HEK293T (cell line): Measurements from ENCODE around the gene CAB39L.

Experiments
- CTCF ChIA-PET: fragments of 350-600 bp; formaldehyde crosslinking; extraction: SDS; loops from one replicate; lab custom pipeline; 2021; ENCODE audit warnings: antibody characterized with exemption, inconsistent platforms; lab: Yijun Ruan, JAX
- POLR2A ChIA-PET: fragments of 350-600 bp; formaldehyde crosslinking; extraction: SDS; loops from one replicate; lab custom pipeline; 2020; ENCODE audit warnings: antibody characterized with exemption, inconsistent platforms; lab: Yijun Ruan, JAX
- DNase-seq: peaks from one replicate; pipeline ENCODE4 v3.0.0; 2012; ENCODE audit warnings: mixed read lengths; ENCODE audit errors: extremely low spot score
- ARNT ChIP-seq: fragments of 450-650 bp; IDR thresholded peaks from 2 replicates; pipeline ENCODE4 v1.6.1; 2017; ENCODE audit warnings: mild to moderate bottlenecking
- BHLHE40 ChIP-seq: fragments of 450-650 bp; IDR thresholded peaks from 2 replicates; pipeline ENCODE4 v1.6.1; 2016; ENCODE audit warnings: mild to moderate bottlenecking, moderate library complexity, borderline replicate concordance
- CTBP1 ChIP-seq: fragments of 450-650 bp; IDR thresholded peaks from 2 replicates; pipeline ENCODE4 v1.6.1; 2016; ENCODE audit warnings: borderline replicate concordance
- ELF4 ChIP-seq: fragments of 450-650 bp; IDR thresholded peaks from 2 replicates; pipeline ENCODE4 v1.6.1; 2017; ENCODE audit warnings: antibody characterized with exemption
- FOXA1 ChIP-seq: fragments of 450-650 bp; IDR thresholded peaks from 2 replicates; pipeline ENCODE4 v1.6.1; 2016; ENCODE audit warnings: mild to moderate bottlenecking
- FOXK2 ChIP-seq: fragments of 450-650 bp; IDR thresholded peaks from 2 replicates; pipeline ENCODE4 v1.6.1; 2016; ENCODE audit warnings: mild to moderate bottlenecking
- FOXM1 ChIP-seq: fragments of 450-650 bp; IDR thresholded peaks from 2 replicates; pipeline ENCODE4 v1.6.1; 2017; ENCODE audit warnings: mild to moderate bottlenecking, borderline replicate concordance
- HDGF ChIP-seq: fragments of 450-650 bp; IDR thresholded peaks from 2 replicates; pipeline ENCODE4 v1.6.1; 2017; ENCODE audit warnings: antibody characterized with exemption, borderline replicate concordance
- L3MBTL2 ChIP-seq: fragments of 450-650 bp; conservative IDR thresholded peaks from 2 replicates; pipeline ENCODE4 v1.6.1; 2016; ENCODE audit warnings: mild to moderate bottlenecking
- LEF1 ChIP-seq: fragments of 450-650 bp; IDR thresholded peaks from 2 replicates; pipeline ENCODE4 v1.6.1; 2017; ENCODE audit warnings: mild to moderate bottlenecking, borderline replicate concordance
- NFRKB ChIP-seq: fragments of 450-650 bp; IDR thresholded peaks from 2 replicates; pipeline ENCODE4 v1.6.1; 2016; ENCODE audit warnings: mild to moderate bottlenecking, moderate library complexity
- PKNOX1 ChIP-seq: fragments of 450-650 bp; IDR thresholded peaks from 2 replicates; pipeline ENCODE4 v1.6.1; 2016
- SP1 ChIP-seq: fragments of 450-650 bp; IDR thresholded peaks from 2 replicates; pipeline ENCODE4 v1.6.1; 2017
- SUZ12 ChIP-seq: fragments of 450-650 bp; IDR thresholded peaks from 2 replicates; pipeline ENCODE4 v1.6.1; 2016; ENCODE audit warnings: mild to moderate bottlenecking
- TARDBP ChIP-seq: fragments of 450-650 bp; IDR thresholded peaks from 2 replicates; pipeline ENCODE4 v1.6.1; 2016
- ZNF384 ChIP-seq: fragments of 450-650 bp; IDR thresholded peaks from 2 replicates; pipeline ENCODE4 v1.6.1; 2016

The CAB39L gene

GRCh38 chr13:49371943-49372613 is 71.8 kb downstream of the CAB39L start:
- no peak for DNase-seq
- no peak for TF ChIP-seq ELF4
- TF ChIP-seq BHLHE40, result no peak
- TF ChIP-seq LEF1, result no peak
- no peak for TF ChIP-seq SP1
- no peak for TF ChIP-seq L3MBTL2
- TF ChIP-seq HDGF, result no peak
- no peak for TF ChIP-seq ARNT
- TF ChIP-seq SUZ12, result no peak
- no peak for TF ChIP-seq ZNF384
- no peak for TF ChIP-seq PKNOX1
- TF ChIP-seq TARDBP, result no peak
- no peak for TF ChIP-seq NFRKB
- TF ChIP-seq FOXA1, result no peak
- TF ChIP-seq FOXK2, result no peak
- no peak for TF ChIP-seq CTBP1
- CTCF ChIA-PET, result interaction anchor here (0.6 kb wide), 1 partner anchor 77 kb away, joined by 3 read pairs; no protein-coding TSS in a partner anchor
- POLR2A ChIA-PET, result no interaction called here

- ChIA-PET CTCF (no interaction called here), POLR2A (no interaction called here)
- no peak for DNase-seq
- TF ChIP-seq TARDBP (no peak), ELF4 (no peak), ARNT (no peak), HDGF (no peak), LEF1 (no peak), FOXK2 (no peak), BHLHE40 (no peak), FOXA1 (no peak), ZNF384 (no peak), SUZ12 (no peak), NFRKB (no peak), FOXM1 (no peak), SP1 (no peak), L3MBTL2 (no peak), PKNOX1 (no peak), CTBP1 (no peak)
These were observed 73.5 kb downstream of the CAB39L start for GRCh38 chr13:49370371-49370770.

- ChIA-PET POLR2A (no interaction called here), CTCF (no interaction called here)
- DNase-seq, result no peak
- no peak for TF ChIP-seq PKNOX1
- no peak for TF ChIP-seq CTBP1
- no peak for TF ChIP-seq SP1
- TF ChIP-seq ARNT, result no peak
- TF ChIP-seq FOXA1, result no peak
- TF ChIP-seq BHLHE40, result no peak
- no peak for TF ChIP-seq TARDBP
- no peak for TF ChIP-seq NFRKB
- TF ChIP-seq FOXK2, result no peak
- TF ChIP-seq L3MBTL2, result no peak
- no peak for TF ChIP-seq FOXM1
- no peak for TF ChIP-seq ZNF384
- TF ChIP-seq LEF1, result no peak
- no peak for TF ChIP-seq HDGF
- TF ChIP-seq SUZ12, result no peak
- TF ChIP-seq ELF4, result no peak
These were observed 74.0 kb downstream of the CAB39L start for GRCh38 chr13:49369866-49370265.

GRCh38 chr13:49368688-49369087 is 75.2 kb downstream of the CAB39L start:
- DNase-seq, result no peak
- CTCF ChIA-PET, result no interaction called here
- POLR2A ChIA-PET, result no interaction called here
- TF ChIP-seq LEF1 (no peak), L3MBTL2 (no peak), PKNOX1 (no peak), ZNF384 (no peak), SP1 (no peak), NFRKB (no peak), SUZ12 (no peak), TARDBP (no peak), FOXA1 (no peak), ARNT (no peak), FOXM1 (no peak), ELF4 (no peak), HDGF (no peak), CTBP1 (no peak), BHLHE40 (no peak), FOXK2 (no peak)

- ChIA-PET CTCF (interaction anchor here (0.6 kb wide), 1 partner anchor 114 kb away, joined by 3 read pairs; no protein-coding TSS in a partner anchor), POLR2A (no interaction called here)
These were observed 76.0 kb downstream of the CAB39L start for GRCh38 chr13:49367640-49368422.

More at GRCh38 chr13:49367640-49368422, 76.0 kb downstream of the CAB39L start:
- DNase-seq, result no peak
- TF ChIP-seq FOXM1, result no peak
- no peak for TF ChIP-seq NFRKB
